TTC549 (cell line): ENCODE measurements around the gene APCDD1L.

Experiments
- FAIRE-seq: peaks from 2 replicates; lab custom pipeline; 2012; peaks lifted over from hg19 to GRCh38; lab: Jason Lieb, UNC

Gene APCDD1L

DNA sequence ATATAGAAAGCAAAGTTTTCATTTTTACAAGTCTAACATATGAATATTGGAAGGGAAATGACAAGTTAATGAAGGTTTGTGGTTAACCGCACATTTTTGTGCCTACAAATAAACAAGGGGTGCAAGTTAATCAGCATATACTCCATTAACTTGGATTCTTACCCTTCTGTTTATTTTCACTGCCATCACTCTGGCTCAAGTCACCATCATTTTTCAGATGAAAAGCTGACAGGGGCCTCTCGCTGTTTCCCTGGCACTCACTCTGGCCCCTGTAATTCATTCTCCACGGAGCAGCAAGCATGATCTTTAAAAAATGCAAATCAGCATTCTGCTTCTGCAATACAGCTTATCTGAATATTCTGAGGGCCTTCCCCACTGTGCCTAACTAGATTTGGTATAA, 29.8 kb downstream of the APCDD1L start:
- no peak for FAIRE-seq

DNA sequence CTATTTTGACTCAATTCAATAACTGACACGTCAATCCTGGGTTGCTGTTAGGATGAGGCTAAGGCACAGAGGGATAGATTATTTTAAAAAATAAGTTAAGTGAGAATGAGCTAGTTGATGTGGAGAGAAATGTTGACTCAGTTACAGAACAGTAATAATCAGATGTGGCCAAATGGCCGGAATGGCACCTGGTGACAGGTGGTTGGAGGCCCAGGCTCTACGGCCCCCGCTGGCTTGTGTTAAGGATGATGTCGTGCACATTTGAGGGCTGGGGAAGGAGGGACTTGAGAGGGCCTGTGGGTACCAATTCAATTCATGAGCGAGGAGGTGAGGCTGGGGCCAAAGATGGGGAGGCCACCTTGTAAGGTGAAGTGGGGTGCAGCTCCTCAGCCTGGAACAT, 31.7 kb downstream of the APCDD1L start:
- FAIRE-seq = no peak

DNA sequence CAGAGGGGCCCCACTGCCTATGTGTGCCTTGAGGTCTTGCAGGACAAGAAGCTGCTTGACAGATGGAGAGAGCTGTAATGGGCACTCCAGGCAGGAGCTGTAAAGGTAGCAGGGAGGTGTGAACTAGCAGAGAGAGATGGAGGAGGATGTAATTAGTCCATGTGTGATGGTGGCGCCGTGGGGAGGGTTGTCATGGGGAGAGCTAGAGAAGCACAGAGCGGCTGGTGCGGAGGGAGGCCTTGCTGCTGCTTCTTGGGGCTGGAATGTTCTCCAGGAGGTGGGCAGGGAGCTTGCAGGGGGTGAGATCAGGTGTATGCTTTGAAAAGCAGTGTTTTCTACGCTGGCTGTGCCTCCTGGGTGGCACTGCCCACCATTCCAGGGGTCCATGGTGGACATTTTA, 32.1 kb downstream of the APCDD1L start:
- no peak for FAIRE-seq

DNA sequence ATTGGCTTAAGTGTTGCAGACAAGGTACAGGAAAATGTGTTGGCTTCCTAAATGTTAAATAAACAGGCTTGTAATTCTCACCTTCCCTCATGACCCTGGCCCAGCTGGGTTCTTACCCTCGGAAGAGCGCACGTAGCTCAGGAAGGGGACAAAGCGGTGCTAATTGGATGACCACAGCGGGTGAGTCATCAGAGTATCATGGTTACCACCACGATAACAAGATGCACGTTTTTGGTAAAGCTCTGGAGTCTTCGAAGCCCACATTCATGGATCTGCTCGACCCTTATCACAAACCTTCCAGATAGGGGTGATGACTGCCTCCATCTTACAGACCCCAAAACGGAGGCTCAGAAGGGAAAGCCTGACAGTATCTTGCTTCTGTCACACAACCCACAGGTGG, 32.8 kb downstream of the APCDD1L start:
- FAIRE-seq = no peak

DNA sequence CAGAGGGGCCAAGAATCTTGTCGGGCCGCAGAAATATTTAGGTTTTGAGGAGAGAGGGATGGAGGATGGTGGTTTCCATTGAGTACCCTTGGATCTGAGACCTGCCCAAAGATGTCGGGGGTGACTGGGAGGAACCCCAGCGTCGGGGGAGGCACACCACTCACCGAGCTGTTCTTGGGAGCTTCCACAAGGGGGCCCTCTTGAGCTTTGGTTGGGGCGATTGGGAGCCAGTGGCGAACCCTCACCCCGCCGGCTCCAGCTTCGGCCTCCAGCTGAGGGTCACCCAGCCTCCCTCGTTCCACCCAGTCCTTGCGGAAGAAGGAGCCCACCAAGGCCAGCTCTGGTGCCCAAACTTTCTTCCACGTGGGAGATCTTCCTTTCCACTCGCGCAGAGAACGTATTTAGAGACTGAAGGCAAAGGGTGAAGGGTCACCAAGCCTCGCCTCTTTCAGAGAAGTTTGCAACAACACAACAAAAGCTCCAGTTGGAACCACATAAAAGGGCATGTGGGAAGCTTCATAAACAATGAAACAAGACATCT, 33.6 kb downstream of the APCDD1L start:
- FAIRE-seq = no peak

DNA sequence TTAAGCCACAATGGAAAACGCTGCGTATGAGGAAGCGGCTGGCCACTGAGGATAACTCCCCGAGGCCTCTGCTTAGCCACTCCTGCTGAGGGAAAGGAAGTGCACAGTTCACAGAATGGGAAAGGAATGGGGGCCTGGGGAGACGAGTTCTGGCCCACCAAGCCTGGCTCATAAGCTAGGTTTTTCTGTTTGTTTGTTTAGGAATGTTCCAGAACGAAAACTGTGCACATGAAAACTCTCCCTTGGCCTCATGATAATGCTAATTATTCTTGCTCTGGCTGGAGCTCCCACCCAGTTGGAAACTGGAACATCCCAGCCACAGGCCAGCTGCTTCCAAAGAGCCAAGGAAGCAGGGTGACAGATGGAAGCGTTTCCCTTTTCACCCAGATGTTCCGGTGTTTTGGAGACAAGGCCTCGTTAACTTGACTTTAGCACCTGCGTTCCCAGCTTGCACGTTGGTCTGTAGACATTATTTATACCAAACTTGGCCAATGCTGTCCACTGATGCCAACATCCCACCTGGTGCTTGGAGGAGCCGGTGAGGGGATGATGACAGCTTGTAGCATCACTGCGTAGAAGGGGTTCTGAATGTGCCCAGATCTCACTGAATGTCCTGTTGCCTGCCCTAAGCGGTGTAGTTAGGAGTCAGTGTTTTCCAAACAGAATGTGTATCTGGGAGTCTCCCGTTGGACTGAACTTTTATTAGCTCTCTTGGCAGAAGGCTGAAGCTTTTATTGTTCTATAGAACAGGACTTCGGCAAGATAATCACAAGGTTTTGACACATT, 34.5 kb downstream of the APCDD1L start:
- no peak for FAIRE-seq

DNA sequence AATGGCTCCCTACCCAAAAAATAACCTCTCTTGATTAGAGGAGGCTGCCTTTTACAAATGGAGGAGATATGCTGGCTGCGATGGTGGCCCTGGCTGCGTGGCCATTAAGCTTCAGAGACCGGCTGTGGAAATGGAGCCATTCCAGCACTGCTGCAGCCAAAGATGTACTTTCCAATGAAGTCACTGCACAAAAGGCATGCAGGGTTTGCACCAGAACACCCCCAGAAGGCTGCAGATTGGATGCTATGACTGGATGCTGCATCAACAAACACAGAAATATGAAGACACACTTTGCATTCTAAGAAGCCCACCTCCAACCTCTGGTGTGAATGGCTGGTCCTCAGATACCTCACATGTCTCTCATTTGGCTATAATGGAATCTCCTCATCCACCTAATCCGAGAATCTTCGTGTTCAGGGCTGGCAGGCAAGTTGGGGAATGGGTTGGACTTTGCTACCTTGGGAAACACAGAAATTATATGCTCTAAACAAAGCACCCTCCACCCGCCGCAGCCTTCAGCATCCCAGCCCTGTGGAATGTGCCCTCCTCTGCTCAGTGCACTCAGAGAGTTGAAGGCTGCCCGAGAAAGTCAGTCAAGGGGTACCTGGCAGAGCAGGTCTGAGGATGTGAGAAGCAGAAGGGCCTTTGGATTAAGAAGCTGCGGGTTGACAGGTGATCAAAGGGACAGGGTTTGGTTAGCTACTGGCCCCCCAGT, 35.3 kb downstream of the APCDD1L start:
- FAIRE-seq = no peak

DNA sequence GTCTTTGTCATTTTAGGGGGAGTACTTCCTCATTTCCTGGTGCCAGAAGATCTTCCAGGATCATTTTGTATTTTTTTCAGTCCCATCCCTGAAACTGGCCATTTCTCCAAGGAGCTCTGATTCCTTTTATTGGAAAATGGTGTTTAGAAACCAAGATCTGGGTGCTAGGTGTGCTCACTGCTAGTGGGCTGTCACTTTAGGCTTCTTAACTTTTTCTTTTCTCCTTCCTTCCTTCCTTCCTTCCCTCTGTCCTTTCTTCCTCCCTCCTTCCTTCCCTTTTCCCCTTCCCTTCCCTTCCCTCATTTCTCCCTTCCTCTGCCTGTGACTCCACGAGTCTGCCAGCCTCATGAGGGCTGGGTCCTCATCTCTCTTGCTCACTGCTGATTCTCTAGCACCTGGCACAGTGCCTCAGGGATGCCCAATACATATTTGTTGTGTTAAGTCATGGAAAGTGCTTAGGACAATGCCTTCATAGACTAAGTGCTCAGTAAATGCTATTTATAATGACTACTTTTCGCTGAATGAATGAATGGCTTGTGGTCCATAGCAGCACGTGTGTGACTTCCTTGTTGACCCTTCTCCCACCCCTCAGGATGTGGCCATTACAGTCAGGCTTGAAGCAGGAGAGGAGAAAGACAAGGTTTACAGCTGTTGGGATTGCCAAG, 36.9 kb downstream of the APCDD1L start:
- no peak for FAIRE-seq

DNA sequence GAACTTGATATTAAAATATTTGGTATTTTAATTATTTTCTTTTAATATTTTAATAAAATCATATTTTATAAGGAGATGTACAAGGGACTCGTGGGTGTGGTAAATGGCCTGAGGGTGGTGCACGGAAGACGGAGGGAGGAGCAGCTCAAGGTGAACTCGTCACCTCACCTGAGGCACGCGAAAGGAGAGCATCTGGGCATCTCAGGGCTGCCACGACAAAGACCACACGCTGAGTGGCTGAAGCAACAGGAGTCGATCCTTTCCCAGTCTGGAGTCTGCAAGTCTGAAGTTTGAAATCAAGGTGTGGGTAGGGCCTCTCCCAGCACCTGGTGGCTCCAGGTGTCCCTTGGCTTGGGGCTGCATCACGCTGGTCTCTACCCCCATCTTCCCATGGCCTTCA, 39.7 kb downstream of the APCDD1L start:
- no peak for FAIRE-seq

DNA sequence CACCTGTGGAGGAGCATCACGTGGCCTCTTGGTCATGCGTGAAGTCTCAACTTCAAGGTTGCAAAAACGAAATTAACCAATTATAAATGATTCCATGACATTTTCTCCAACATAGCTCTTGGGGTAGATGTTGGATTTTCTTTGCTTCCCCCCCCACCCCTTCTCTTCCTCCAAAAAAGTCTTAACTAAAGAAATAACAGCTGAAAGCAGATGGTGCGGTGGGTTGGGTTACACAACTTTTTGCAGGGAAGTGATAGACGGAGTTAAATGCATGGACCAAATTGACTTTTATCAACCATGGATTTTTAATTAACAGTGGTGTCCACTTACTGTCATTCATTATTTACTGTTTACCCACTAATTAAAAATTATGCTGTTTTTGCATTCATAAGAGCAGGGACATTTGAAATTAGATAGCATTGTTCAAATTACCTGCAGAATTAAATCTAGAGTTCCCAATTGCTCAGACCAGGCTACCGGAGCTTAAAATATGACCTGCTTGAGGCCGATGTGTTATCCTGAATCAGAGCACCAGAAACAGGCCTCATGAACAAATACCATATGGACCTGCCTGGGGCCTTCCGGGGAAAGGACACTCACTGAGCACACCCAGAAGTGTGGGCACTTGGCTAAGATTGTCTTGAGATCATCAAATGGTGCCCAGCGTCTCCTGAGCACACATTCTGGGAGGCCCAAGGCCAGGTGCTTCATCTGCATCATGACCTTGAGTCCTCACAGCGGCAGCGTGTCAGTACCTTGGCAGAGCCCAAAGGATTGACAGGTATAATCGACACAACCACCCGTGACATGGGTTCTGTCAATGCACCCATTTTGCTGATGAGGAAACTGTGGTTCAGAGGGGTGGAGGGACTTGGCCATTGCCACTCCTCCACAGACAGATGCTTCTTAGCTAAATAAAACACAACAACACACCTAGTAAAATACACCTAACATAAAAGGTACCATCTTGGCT, 41.5 kb downstream of the APCDD1L start:
- no peak for FAIRE-seq

DNA sequence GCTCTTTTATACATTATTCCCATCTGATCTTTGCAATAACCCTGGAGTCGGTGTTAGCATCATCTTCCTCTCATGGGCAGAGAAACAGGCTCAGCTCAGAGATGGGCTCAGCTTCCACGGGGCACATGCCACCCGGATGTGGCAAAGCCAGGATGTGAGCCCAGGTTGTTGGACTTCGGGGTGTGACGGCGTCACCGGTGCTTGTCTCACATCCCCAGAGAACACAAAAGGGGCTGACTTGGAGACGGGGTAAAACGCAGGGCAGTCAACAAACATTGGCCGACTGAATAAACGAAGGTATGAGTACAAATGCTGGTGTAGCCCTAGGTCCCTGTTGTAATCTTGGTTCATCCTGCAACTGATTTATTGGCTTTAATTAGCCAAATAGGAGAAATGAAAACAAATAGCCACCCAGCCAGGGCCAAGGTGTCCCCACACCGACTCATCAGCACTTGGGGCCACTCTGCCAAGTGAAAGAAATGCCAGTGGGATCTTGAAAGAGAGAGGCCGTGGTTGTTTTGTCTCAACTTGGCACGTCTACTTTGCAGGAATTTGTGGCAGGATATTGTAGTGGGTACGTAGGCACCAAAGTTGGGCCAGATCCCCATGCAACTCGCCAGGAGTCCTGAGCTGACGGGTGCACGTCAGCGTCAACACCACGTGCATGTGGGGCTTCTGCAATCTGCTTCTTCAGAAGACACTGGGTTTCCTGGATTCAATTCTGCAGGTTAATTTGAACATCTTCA, 42.8 kb downstream of the APCDD1L start:
- no peak for FAIRE-seq

DNA sequence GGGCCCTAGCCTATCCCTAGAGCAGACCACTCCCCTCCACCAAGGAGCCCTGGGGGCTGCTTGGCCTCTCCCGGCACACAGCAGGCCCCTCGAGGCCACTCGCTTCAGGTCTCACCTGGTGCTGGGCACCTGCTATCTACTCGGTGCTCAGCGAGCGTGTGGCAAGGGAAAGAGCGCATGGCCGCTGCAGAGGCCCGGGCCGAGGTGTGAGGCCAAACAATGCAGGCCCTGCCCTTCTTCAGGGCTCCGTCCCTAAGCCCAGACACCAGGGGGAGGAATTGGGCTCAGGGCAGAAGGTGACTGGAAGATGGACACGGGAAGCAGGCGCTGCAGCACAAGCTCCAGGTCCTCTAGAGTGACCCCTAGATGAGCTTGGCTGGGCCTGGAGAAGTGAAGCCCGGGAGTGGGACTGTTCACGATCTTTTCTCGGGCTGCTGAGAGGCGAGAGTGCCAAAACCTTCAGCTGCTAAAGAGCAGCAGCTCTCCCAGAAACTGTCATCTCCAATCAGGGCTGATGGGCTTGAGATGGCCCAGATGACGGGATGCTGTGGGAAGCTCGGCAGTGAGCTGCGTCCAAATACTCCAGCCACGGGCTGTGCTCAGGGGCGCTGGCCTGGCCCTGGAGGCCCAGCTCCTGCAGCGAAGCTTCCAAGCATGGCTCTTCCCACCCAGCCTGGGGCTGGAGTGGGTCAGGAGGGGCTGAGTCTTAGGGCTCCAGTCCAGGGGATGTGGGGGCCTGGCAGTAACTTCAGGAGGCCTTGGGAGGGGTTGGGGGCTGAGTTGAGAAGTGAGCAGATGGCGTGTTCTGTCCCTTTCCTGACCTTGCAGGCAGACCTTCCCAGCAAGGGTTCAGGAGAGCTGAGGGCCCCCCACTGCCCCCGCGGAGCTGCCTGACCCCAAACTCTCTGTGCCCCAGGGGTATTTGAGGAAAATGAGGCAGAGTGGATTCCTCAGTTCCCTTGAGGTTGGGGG, 43.7 kb downstream of the APCDD1L start:
- no peak for FAIRE-seq

DNA sequence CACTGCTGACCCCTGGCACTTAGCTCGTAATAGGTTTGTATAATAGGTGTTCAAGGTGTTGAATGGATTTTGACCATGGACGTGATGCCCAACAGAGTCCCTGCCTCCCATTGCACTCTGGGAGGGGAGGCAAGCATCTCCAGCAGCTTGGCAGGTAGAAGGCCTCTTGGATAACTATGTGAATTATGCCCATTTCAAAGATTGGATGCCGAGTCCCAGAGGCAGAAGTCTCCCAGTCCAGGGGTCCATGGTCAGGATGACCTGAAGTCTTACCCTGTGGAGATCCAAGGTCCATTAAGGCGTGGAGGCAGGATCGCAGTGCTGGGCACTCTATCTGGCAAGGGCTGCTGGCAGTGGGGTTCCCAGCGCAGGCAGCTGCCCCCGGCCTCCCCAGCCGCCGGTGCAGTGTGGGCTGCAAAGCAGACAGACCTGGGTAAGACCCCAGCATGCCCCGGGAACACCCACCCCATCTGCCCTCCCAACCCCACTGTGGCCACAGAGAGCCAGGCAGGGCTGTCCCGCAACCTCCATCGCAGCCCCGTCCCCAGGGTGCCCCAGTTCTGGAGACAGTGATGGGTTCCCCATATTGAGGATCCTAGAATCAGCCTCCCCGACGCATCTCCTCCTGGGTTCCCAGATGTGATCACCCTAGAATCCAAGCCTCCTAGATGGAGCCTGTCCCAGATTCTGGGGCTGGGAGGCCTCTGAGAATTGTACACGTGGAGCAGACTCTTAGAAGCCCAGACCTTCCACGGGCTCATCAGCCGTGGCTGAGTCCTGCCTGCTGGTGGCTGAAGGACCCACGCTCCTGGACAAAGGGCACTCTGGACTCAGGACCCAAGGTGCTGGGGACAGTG, 44.6 kb downstream of the APCDD1L start:
- no peak for FAIRE-seq

DNA sequence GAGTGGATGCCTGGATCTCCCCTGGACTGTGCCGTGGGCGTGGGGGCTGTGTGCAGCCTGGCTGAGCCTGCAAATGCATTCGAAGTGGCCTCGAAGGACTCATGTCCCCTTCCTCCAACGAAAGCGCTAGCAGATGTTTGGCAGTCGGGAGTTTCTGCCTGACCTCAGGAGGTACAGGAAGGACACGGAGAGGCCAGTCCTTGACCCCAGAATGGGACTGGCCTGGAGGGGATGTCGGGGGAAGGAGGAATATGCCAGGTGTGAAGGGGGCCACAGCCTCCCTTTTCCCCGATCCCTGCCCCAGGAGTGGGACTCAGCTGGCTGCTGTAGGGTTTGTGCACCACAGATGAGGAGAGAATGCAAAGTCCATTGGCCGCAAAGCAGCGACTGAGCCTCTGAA, 45.6 kb downstream of the APCDD1L start:
- no peak for FAIRE-seq

DNA sequence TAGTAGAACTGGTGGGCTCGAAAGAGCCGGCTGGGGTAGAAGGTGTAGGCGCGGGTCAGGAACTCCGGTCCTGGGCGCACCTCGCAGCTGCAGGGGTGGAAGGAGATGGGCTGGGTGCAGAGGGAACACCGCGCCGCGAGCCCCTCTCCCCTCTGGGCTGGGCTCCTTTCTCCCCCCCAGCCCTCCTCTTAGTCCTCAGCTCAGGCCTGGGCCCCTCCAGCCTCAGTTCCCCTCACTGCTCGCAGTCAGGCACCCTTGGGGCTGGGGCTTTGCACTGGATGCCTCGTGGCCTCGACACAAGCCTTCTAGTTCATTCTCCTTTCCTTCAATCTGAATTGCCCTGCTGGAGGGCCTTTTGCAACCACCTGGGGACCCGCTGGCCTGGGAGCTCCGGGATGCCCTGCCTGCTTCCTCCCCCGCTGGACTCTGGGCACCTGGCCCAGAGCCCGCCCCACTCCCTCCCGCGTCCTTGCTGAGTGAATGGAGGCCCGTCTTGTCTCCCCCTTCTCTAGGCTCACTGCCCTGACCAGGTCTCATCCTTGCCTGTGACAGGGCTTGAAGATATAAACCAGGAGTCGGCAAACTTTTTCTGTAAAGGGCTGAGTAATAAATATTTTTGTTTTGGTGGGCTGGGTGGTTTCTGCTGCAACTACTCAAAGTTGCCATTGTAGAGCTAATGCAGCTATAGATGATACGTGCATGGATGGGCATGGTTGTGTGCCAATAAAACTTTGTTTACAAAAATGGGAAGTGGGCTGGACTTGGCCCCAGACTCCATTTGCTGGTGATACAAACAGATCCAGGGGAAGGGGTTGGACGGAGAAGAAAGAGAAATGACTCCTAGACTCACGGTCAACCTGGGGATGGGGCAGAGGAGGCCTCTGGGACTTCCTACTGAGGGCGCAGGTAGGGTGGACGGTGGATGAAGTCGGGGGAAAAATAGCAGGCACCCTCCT, 47.3 kb downstream of the APCDD1L start:
- FAIRE-seq = no peak

DNA sequence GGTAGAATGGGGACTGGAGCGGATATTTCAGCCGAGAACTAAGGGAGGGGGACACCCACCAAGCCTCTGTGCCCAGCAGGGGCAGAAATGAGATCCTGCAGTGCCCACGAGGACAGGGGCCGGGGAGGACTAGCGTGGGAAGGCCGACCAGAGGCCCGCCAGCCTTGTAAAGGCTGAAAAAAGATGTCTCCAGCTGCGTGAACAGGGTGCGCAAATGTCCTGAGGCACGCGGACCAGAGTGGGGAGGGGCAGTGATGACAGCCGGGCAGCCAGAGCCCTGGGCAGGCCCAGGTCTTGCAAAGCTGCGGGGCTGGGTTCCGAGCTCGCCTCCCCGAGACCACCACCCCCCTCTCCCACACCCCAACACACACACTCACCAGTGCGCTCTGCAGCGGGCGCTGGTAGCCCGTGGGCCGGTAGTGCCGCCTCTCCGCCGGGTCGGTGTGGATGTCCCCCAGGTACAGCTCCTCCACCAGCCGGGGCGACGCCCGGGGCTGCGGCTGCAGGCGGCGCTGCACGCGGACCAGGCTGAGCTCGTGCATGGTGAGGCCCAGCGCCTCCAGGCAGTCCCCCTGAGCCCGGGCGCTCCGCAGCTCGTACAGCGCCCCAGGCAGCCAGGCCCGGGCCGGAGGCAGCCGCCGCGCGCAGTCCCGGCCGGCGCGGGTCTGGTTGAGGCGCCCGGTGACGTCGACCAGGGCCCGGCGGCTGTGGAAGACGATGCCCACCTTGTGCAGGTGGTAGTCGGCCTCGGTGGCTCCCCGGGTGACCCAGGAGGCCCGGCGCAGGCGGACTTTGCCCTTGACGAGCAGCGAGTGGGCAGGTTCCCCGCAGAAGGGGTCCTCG, 48.2 kb downstream of the APCDD1L start:
- FAIRE-seq = no peak
